IMR-90 (cell line): ENCODE measurements around the gene SPHK2.

Source experiments
- POLR2A ChIP-seq: IDR thresholded peaks from 2 replicates; pipeline ENCODE4 v1.6.1; 2012; ENCODE audit warnings: mild to moderate bottlenecking, low read depth, low read length
- RCOR1 ChIP-seq: IDR thresholded peaks from 2 replicates; pipeline ENCODE4 v1.6.1; 2012; ENCODE audit warnings: mild to moderate bottlenecking, low read length, improper control_type of control experiment; ENCODE audit not compliant: insufficient replicate concordance
- TF ChIP-seq, protein P1 (sequence below): conservative IDR thresholded peaks from 2 replicates; pipeline ENCODE4 v1.5.1; 2012; ENCODE audit warnings: mild to moderate bottlenecking, low read depth, low read length, improper control_type of control experiment
- TF ChIP-seq, protein P2 (sequence below): fragments of 150-350 bp; IDR thresholded peaks from 2 replicates; pipeline ENCODE4 v1.6.1; 2017; ENCODE audit warnings: mild to moderate bottlenecking, antibody characterized with exemption, low read length, low read depth
- TF ChIP-seq, protein P3 (sequence below): fragments of 150-350 bp; IDR thresholded peaks from 2 replicates; pipeline ENCODE4 v1.6.1; 2016; ENCODE audit warnings: low read depth, mild to moderate bottlenecking, low read length, moderate library complexity, borderline replicate concordance

DNA sequence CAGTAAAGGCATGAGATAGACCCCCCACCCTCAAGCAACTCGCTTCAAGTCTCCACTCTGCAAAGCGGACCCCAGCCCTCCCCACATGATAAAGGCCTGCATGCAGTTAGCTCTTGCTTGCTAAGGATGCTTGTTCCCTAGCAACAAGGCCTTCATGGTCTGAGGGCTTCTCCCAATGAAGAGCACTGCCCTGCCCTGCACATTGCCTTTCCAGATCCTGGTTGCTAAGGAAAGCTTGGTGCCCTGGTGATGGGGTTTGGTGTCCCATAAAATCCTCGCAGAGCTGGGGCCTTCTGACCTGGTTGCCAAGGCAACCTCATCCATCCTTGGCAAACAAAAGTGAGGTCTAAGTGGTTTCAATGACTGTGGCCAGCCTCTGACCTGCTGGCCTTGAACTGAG is 11.9 kb downstream of the SPHK2 start:
- TF ChIP-seq POLR2A: no peak
- TF ChIP-seq RCOR1: no peak
- TF ChIP-seq, protein P1, sequence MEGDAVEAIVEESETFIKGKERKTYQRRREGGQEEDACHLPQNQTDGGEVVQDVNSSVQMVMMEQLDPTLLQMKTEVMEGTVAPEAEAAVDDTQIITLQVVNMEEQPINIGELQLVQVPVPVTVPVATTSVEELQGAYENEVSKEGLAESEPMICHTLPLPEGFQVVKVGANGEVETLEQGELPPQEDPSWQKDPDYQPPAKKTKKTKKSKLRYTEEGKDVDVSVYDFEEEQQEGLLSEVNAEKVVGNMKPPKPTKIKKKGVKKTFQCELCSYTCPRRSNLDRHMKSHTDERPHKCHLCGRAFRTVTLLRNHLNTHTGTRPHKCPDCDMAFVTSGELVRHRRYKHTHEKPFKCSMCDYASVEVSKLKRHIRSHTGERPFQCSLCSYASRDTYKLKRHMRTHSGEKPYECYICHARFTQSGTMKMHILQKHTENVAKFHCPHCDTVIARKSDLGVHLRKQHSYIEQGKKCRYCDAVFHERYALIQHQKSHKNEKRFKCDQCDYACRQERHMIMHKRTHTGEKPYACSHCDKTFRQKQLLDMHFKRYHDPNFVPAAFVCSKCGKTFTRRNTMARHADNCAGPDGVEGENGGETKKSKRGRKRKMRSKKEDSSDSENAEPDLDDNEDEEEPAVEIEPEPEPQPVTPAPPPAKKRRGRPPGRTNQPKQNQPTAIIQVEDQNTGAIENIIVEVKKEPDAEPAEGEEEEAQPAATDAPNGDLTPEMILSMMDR: no peak
- TF ChIP-seq, protein P2, sequence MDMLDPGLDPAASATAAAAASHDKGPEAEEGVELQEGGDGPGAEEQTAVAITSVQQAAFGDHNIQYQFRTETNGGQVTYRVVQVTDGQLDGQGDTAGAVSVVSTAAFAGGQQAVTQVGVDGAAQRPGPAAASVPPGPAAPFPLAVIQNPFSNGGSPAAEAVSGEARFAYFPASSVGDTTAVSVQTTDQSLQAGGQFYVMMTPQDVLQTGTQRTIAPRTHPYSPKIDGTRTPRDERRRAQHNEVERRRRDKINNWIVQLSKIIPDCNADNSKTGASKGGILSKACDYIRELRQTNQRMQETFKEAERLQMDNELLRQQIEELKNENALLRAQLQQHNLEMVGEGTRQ: no peak
- TF ChIP-seq, protein P3, sequence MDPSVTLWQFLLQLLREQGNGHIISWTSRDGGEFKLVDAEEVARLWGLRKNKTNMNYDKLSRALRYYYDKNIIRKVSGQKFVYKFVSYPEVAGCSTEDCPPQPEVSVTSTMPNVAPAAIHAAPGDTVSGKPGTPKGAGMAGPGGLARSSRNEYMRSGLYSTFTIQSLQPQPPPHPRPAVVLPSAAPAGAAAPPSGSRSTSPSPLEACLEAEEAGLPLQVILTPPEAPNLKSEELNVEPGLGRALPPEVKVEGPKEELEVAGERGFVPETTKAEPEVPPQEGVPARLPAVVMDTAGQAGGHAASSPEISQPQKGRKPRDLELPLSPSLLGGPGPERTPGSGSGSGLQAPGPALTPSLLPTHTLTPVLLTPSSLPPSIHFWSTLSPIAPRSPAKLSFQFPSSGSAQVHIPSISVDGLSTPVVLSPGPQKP: no peak
